Stimulated activated CD8-positive, alpha-beta memory T cell treated with anti-CD3 and anti-CD28 coated beads, Interleukin-7, amount 100 ng/mL, for 4 hours (primary cell): ENCODE data around the gene TMEM126A.

Source experiments
- DNase-seq, 2 donors: peaks; one replicate each; pipeline ENCODE4 v3.0.0-alpha.2; 2020; ENCODE audit warnings: low read depth in 2 of 2

TMEM126A gene

GRCh38 chr11:85695546-85695945 lies 47.8 kb downstream of the TMEM126A start:
- no peak for DNase-seq

- no peak for DNase-seq
Observed at GRCh38 chr11:85697747-85698146, 50.0 kb downstream of the TMEM126A start.

GRCh38 chr11:85698195-85698594 lies 50.4 kb downstream of the TMEM126A start:
- DNase-seq, result no peak

GRCh38 chr11:85699957-85700741 lies 52.4 kb downstream of the TMEM126A start:
- DNase-seq, result no peak

- DNase-seq, result no peak
Observed at GRCh38 chr11:85704967-85705366, 57.2 kb downstream of the TMEM126A start.

- no peak for DNase-seq
Observed at GRCh38 chr11:85705800-85706199, 58.0 kb downstream of the TMEM126A start.
